Measurements from ENCODE around the gene GHITM.

GRCh38 chr10:84149854-84150253, 10.5 kb downstream of the GHITM start:
- TF ChIP-seq POLR2A (IDR thresholded peaks at IDR 0.05; ENCODE audit: low read length) (no peak), GATA1 (IDR thresholded peaks at IDR 0.05; ENCODE audit: low read depth, low read length) (no peak)

Measured in erythroblast (primary cell).